B cell (primary cell): Measurements from ENCODE around the gene ATP13A1. TPM values are rescaled to one million over a fixed set of nuclear protein-coding genes. Genes with fewer than 3 reads are reported as not detected.

Experiments used
- ATAC-seq: fragments of 200-7000 bp; cut with Tn5 transposase; one replicate; pipeline ENCODE4 v1.10.0; 2021; ENCODE audit warnings: low read depth, mild to moderate bottlenecking, moderate number of reproducible peaks, moderate library complexity
- CTCF ChIA-PET: fragments of 350-600 bp; sonication (Branson Sonifier 250); formaldehyde crosslinking; loops from one replicate; lab custom pipeline; 2021; ENCODE audit warnings: antibody characterized with exemption, inconsistent platforms; lab: Charles Lee
- POLR2A ChIA-PET: fragments of 350-600 bp; sonication (Branson Sonifier 250); formaldehyde crosslinking; loops from one replicate; lab custom pipeline; 2021; ENCODE audit warnings: antibody characterized with exemption; lab: Charles Lee
- DNase-seq: peaks from one replicate; pipeline ENCODE4 v3.0.0; 2013
- H2AFZ ChIP-seq: 2 replicates; pipeline ENCODE4 v1.6.1; 2012; ENCODE audit warnings: mild to moderate bottlenecking, low read depth, low read length; ENCODE audit not compliant: insufficient read depth, poor library complexity, severe bottlenecking
- H3K27ac ChIP-seq, 2 donors: 1 replicate in 1 of 2; 2 replicates in 1 of 2; pipeline ENCODE4 v1.5.1; 2012 to 2013; ENCODE audit warnings: low read length in 2 of 2, mild to moderate bottlenecking in 2 of 2, moderate library complexity in 1 of 2
- H3K27me3 ChIP-seq, 4 experiments: fragments of 200-600 bp in 1 of 4; sonication (generic) in 1 of 4; replicated peaks in 1 of 4; 1 replicate in 2 of 4; 2 replicates in 2 of 4; pipeline versions ENCODE4 v1.6.1 to v1.7.0; 2013 to 2016; ENCODE audit warnings: low read length in 3 of 4, mild to moderate bottlenecking in 2 of 4, mixed read lengths in 1 of 4, moderate library complexity in 1 of 4; ENCODE audit not compliant: insufficient read depth in 4 of 4, control insufficient read depth in 3 of 4; ENCODE audit errors: control extremely low read depth in 1 of 4
- H3K36me3 ChIP-seq, 2 experiments: replicated peaks in 1 of 2; 1 replicate in 1 of 2; 2 replicates in 1 of 2; pipeline versions ENCODE4 v1.6.1 to v1.7.1; 2013; ENCODE audit warnings: low read length in 1 of 2; ENCODE audit not compliant: insufficient read depth in 2 of 2, control insufficient read depth in 1 of 2; ENCODE audit errors: control extremely low read depth in 1 of 2, extremely low read depth in 1 of 2
- H3K4me1 ChIP-seq, 2 donors: fragments of 200-600 bp in 1 of 2; sonication (generic) in 1 of 2; 1 replicate in 1 of 2; 2 replicates in 1 of 2; pipeline versions ENCODE4 v1.5.1 to v1.6.1; 2013 to 2017; ENCODE audit warnings: low read length in 2 of 2; ENCODE audit not compliant: control insufficient read depth in 2 of 2, insufficient read depth in 2 of 2
- H3K4me2 ChIP-seq: replicated peaks from 2 replicates; pipeline ENCODE3; 2012; ENCODE audit warnings: mild to moderate bottlenecking, low read depth, low read length; ENCODE audit not compliant: poor library complexity, severe bottlenecking
- H3K4me3 ChIP-seq, 5 experiments: fragments of 200-600 bp in 1 of 5; sonication (generic) in 1 of 5; 1 replicate in 3 of 5; 2 replicates in 2 of 5; pipeline versions ENCODE4 v1.5.1 to v1.7.0; 2011 to 2016; ENCODE audit warnings: low read length in 4 of 5, mild to moderate bottlenecking in 4 of 5, low read depth in 2 of 5, control low read depth in 1 of 5, moderate library complexity in 1 of 5; ENCODE audit not compliant: insufficient read depth in 1 of 5; ENCODE audit errors: control extremely low read depth in 1 of 5, extremely low read depth in 1 of 5
- H3K79me2 ChIP-seq: fragments of 200-600 bp; sonication (generic); one replicate; pipeline ENCODE4 v1.6.0; 2016; ENCODE audit warnings: low read length; ENCODE audit not compliant: control insufficient read depth, insufficient read depth
- H3K9ac ChIP-seq: fragments of 200-600 bp; sonication (generic); 2 replicates; pipeline ENCODE4 v1.6.1; 2017; ENCODE audit warnings: mild to moderate bottlenecking, low read length, moderate library complexity
- H3K9me3 ChIP-seq, 3 donors: one replicate each; pipeline versions ENCODE4 v1.6.1 to v1.7.1; 2013; ENCODE audit warnings: low read length in 2 of 3; ENCODE audit not compliant: control insufficient read depth in 2 of 3, insufficient read depth in 1 of 3; ENCODE audit errors: control extremely low read depth in 1 of 3
- H4K20me1 ChIP-seq: 2 replicates; pipeline ENCODE4 v1.6.0; 2012; ENCODE audit warnings: mild to moderate bottlenecking, low read length; ENCODE audit not compliant: insufficient read depth, control insufficient read depth, poor library complexity, severe bottlenecking
- H3K27ac Mint-ChIP-seq: one replicate; pipeline ENCODE4 v1.8.0; 2021; ENCODE audit warnings: mixed read lengths
- H3K27me3 Mint-ChIP-seq: one replicate; pipeline ENCODE4 v1.8.0; 2021; ENCODE audit warnings: mixed read lengths
- H3K4me1 Mint-ChIP-seq: one replicate; pipeline ENCODE4 v1.8.0; 2021; ENCODE audit warnings: mixed read lengths
- H3K4me3 Mint-ChIP-seq: one replicate; pipeline ENCODE4 v1.8.0; 2021; ENCODE audit warnings: mixed read lengths
- H3K9me3 Mint-ChIP-seq: one replicate; pipeline ENCODE4 v1.8.0; 2022; ENCODE audit warnings: mixed read lengths; ENCODE audit not compliant: insufficient read depth
- CTCF ChIP-seq: fragments of 200-600 bp; IDR thresholded peaks from one replicate; pipeline ENCODE4 v1.8.0; 2022; ENCODE audit warnings: antibody characterized with exemption, mild to moderate bottlenecking
- EZH2 ChIP-seq: IDR thresholded peaks from 2 replicates; pipeline ENCODE4 v1.6.1; 2012; ENCODE audit warnings: borderline replicate concordance, low read depth, mild to moderate bottlenecking, moderate library complexity, low read length; ENCODE audit not compliant: insufficient read depth, poor library complexity, severe bottlenecking
- WGBS: methylation state at CpG from one replicate; pipeline ENCODE4 v1.1.5; 2013; ENCODE audit warnings: missing lambda C conversion rate; ENCODE audit not compliant: insufficient coverage; 5-methylcytosine and 5-hydroxymethylcytosine counted together
- intact Hi-C: fragments of 100-400 bp; cut with micrococcal nuclease; formaldehyde crosslinking; loops from one replicate; pipeline ENCODE4 v1.10.0; 2022
- polyA plus RNA-seq: library from polyadenylated mRNA; depleted of rRNA; stranded (reverse); fragments of >200 nt; gene quantifications from 2 replicates; pipeline ENCODE4 v1.2.3, GENCODE V29; 2012
- total RNA-seq, 2 donors: library from RNA; stranded (reverse); fragments of 120-200 nt in 1 of 2; gene quantifications; 1 replicate in 1 of 2; 2 replicates in 1 of 2; pipeline versions ENCODE4 v1.2.3 to v1.2.4, GENCODE V29; 2013 to 2022

The ATP13A1 gene
- total and polyA plus RNA-seq, 2 donors (not counting 1 experiment from before 2014, with no cell fraction given), result 156 to 277 TPM

DNA sequence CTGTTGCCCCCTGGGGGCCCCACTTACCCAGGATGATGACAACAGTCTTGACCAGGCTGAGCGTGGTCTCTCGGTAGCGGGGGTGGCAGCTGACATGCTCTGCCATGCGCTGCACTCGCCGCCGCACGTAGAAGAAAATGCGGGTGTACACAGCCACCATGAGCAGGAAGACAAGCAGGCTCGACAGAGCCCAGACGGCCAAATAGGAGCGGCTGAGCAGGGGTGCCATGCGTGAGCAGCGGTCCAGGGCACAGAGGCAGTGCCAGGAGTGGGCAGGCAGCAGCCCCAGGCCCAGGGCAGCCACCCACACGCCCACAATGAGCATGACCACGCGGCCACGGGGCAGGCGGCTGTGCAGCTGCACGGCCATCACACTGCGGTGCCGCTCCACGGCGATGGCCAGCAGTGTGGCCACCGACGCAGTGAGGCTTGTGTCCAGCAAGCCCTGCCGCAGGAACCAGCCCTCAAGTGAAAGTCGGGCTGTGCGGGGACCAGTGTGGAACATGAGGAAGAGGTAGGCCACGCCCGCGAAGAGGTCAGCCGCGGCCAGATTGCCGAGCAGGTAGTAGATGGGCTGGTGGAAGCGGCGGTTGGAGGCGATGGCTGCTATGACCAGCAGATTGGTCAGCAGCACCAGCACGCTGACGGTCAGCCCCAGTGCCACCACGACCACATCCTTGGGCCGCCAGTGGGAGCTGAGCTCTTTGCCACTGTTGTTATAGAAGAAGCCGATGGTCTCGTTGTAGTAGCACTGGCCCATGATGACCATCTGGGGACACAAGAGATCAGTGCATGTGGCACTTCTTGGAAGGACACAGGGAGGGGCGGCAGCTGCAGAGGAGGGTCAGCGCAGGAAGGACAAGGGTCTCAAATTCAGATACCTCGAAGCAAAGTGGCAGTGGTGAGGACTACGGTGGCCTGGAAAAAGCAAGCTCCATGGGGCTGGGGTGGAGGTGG, 36.7 kb downstream of the ATP13A1 start:
- H3K79me2 ChIP-seq, result no peaks in the 10 kb centered on the region
- peaks cover 7 to 15% of the 10 kb centered on the region in 2 donors for H3K4me1 ChIP-seq
- intact Hi-C loops, result no loop called here
- Mint-ChIP-seq H3K9me3 (no peaks in the 10 kb centered on the region), H3K27me3 (no peaks in the 10 kb centered on the region), H3K4me3 (peak overlapping the region; percentile 92), H3K4me1 (peaks cover 20% of the 10 kb centered on the region), H3K27ac (peak overlapping the region; percentile 95)
- ATAC-seq, result no peak
- H4K20me1 ChIP-seq, result no peaks in the 10 kb centered on the region
- peak overlapping the region in 4 of 5 experiments; percentile 60 to 79 (median 70) for H3K4me3 ChIP-seq
- ChIA-PET POLR2A (interaction anchor here (0.6 to 1.4 kb wide), 3 partner anchors 17 to 106 kb away, joined by 3 to 16 read pairs (median 5); partner anchors contain the start of gene ZNF14), CTCF (interaction anchor here (0.8 to 1.3 kb wide), 4 partner anchors 17 to 95 kb away, joined by 4 to 7 read pairs (median 5); partner anchors contain the start of gene GMIP)
- H3K9me3 ChIP-seq, result peaks cover 0 to 2% (median 0%) of the 10 kb centered on the region in 3 donors
- peak overlapping the region; percentile 76 for H2AFZ ChIP-seq
- peak; percentile 26 for DNase-seq
- TF ChIP-seq EZH2, result no peak
- no peak for TF ChIP-seq CTCF
- H3K27ac ChIP-seq, result no peak overlapping the region
- 96% methylated on average over 46 of the region's 48 CpGs for WGBS
- H3K9ac ChIP-seq, result peak overlapping the region; percentile 77
- H3K4me2 ChIP-seq, result peak overlapping the region; percentile 98
- H3K27me3 ChIP-seq, result no peaks in the 10 kb centered on the region
- peaks cover 0 to 14% of the 10 kb centered on the region in 2 experiments for H3K36me3 ChIP-seq
